ENCODE results near the gene CAMSAP2. TPM values are rescaled to one million over a fixed set of nuclear protein-coding genes. Genes with fewer than 3 reads are reported as not detected.

The CAMSAP2 gene
- total RNA-seq, 1 experiment from 2014 or later, result 40.3 TPM

DNA sequence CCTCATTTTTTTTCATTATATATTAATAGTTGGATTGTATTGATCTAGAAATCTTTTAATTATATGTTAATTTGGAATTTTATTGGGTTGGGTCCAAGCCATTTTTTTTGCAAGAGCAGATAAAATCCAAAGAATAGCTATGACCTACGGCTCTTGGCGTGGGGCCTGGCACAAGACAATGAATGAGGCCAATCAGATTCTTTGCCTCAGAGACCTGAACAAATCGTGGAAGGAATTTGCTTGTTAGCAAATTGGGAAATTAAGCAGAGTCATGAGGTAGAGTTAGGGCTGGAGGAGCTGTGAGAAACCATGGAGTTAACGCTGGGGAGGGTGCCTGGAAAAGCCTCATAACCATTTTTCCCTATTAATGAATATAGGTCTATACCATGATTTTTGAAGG lies 40.1 kb downstream of the CAMSAP2 start:
- peaks cover 5% of the 10 kb centered on the region; the same call in 1 of the 2 replicates for H3K9me3 ChIP-seq (ENCODE audit: insufficient read depth, low read depth)
- peaks cover 30% of the 10 kb centered on the region; the same call in 1 of the 2 replicates for H3K79me2 ChIP-seq (ENCODE audit: low read depth)
- no peak overlapping the region for H3K27ac ChIP-seq
- 0 out of 2 replicates have a peak, but pooled peaks cover 6% of the 10 kb centered on the region for H4K20me1 ChIP-seq (ENCODE audit: insufficient read depth)
- BruUV-seq (replicated peaks), result no TSS peak
- intact Hi-C loops (cut with micrococcal nuclease; ENCODE audit: unreplicated experiment), result loop anchor here (5.0 kb wide), 1 partner anchor 51 kb away; no protein-coding TSS in a partner anchor
- no peaks in the 10 kb centered on the region; the same call in 1 of the 2 replicates for H3K9me2 ChIP-seq (ENCODE audit: insufficient read depth)
- peaks cover 24% of the 10 kb centered on the region; the same call in 1 of the 2 replicates for H3K36me3 ChIP-seq (ENCODE audit: low read depth)
- no peak overlapping the region for H2AFZ ChIP-seq
- TF ChIP-seq, protein P1, sequence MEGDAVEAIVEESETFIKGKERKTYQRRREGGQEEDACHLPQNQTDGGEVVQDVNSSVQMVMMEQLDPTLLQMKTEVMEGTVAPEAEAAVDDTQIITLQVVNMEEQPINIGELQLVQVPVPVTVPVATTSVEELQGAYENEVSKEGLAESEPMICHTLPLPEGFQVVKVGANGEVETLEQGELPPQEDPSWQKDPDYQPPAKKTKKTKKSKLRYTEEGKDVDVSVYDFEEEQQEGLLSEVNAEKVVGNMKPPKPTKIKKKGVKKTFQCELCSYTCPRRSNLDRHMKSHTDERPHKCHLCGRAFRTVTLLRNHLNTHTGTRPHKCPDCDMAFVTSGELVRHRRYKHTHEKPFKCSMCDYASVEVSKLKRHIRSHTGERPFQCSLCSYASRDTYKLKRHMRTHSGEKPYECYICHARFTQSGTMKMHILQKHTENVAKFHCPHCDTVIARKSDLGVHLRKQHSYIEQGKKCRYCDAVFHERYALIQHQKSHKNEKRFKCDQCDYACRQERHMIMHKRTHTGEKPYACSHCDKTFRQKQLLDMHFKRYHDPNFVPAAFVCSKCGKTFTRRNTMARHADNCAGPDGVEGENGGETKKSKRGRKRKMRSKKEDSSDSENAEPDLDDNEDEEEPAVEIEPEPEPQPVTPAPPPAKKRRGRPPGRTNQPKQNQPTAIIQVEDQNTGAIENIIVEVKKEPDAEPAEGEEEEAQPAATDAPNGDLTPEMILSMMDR (conservative IDR thresholded peaks at IDR 0.05), result no peak
- no peak for TF ChIP-seq EZH2 (IDR thresholded peaks at IDR 0.05; ENCODE audit: low read depth)
- DNase-seq, result no peak
- H3K4me3 ChIP-seq, result no peak overlapping the region
- no peak overlapping the region for H3K4me2 ChIP-seq
- H3F3A ChIP-seq (ENCODE audit: insufficient read depth, low read depth), result peaks cover 4% of the 10 kb centered on the region; the same call in 1 of the 2 replicates
- CTCF ChIA-PET, result no interaction called here
- POLR2A ChIA-PET (ENCODE audit: unreplicated experiment), result no interaction called here
- H3K27me3 ChIP-seq (ENCODE audit: insufficient read depth, low read depth), result no peaks in the 10 kb centered on the region
- peaks cover 6% of the 10 kb centered on the region for H3K4me1 ChIP-seq (replicated peaks; ENCODE audit: insufficient read depth)

DNA sequence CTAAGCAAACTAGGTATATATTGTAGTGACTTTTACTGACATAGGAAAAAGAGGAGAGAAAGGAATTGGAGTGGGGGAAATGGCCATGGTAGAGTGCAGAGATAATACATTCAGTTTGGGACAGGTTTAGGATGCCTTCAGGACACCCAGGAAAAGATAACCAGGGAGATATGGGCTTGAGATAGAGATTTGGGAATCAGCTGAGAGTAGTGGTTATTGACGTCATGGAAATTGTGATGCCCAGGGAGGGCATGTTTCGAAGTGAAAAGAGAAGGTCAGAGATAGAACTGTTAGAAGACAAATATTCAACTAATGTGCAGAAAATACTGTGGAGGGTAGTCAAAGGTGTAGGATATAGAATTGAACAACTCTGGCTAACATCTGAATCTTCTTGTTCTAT lies 40.6 kb downstream of the CAMSAP2 start:
- Histone ChIP-seq H2AFZ (no peak overlapping the region), H3K4me3 (no peak overlapping the region), H3K9me3 (ENCODE audit: insufficient read depth, low read depth) (peaks cover 5% of the 10 kb centered on the region; the same call in 1 of the 2 replicates), H3K27me3 (ENCODE audit: insufficient read depth, low read depth) (no peaks in the 10 kb centered on the region), H3K4me1 (replicated peaks; ENCODE audit: insufficient read depth) (peaks cover 5% of the 10 kb centered on the region), H4K20me1 (ENCODE audit: insufficient read depth) (0 out of 2 replicates have a peak, but pooled peaks cover 6% of the 10 kb centered on the region), H3K27ac (no peak overlapping the region), H3F3A (ENCODE audit: insufficient read depth, low read depth) (peaks cover 4% of the 10 kb centered on the region; the same call in 1 of the 2 replicates), H3K36me3 (ENCODE audit: low read depth) (peaks cover 24% of the 10 kb centered on the region; the same call in 1 of the 2 replicates), H3K9me2 (ENCODE audit: insufficient read depth) (no peaks in the 10 kb centered on the region; the same call in 1 of the 2 replicates), H3K4me2 (no peak overlapping the region), H3K79me2 (ENCODE audit: low read depth) (peaks cover 35% of the 10 kb centered on the region; the same call in 1 of the 2 replicates)
- DNase-seq, result no peak
- intact Hi-C loops (cut with micrococcal nuclease; ENCODE audit: unreplicated experiment), result loop anchor here (5.0 kb wide), 1 partner anchor 52 kb away; no protein-coding TSS in a partner anchor
- no TSS peak for BruUV-seq (replicated peaks)
- POLR2A ChIA-PET (ENCODE audit: unreplicated experiment), result no interaction called here
- CTCF ChIA-PET, result no interaction called here
- no peak for TF ChIP-seq EZH2 (IDR thresholded peaks at IDR 0.05; ENCODE audit: low read depth)
- TF ChIP-seq, protein P1 (conservative IDR thresholded peaks at IDR 0.05), result no peak

DNA sequence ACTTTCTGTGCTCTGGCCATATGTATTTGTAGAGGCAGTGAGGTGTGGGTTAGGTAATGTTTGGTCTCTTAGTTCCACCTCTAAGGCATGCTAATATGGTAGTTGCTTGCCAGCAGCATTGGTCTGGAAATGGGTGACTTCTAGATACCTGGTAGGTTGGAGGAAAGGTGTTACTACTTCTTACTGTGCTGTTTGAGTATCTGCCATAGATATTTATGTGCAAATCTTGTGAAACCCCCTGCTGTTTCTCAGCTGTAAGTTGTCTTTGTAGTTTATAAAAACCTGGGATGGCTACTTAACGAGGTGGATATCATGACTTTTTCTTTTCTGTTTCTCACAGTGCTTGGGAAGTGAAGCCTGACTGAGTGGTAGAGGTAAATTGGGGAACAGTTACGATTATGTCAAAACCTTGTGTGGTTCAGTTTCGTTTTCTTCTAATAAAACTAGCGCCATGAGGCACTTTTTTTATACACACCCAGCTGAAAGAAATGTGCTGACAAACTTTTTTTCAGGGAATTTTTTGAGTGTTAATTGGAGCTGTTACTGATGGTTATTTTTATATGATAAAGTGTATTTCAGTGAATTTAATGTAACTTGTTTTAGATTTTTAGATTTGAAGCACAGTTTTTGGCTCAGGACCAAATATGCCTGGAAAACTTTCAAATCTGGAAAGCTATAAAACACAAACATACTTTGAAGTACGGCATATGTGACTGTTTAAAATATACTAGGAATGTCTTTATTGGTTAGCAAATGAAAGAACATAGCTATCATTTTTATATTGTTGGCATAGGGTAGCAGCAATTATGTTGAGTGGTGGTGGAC lies 42.1 kb downstream of the CAMSAP2 start:
- CTCF ChIA-PET, result no interaction called here

More for the DNA sequence above, 42.1 kb downstream of the CAMSAP2 start:
- H3K4me2 ChIP-seq, result no peak overlapping the region
- intact Hi-C loops (cut with micrococcal nuclease; ENCODE audit: unreplicated experiment), result no loop called here
- BruUV-seq (replicated peaks), result no TSS peak
- H4K20me1 ChIP-seq (ENCODE audit: insufficient read depth), result 0 out of 2 replicates have a peak, but pooled peaks cover 6% of the 10 kb centered on the region
- H3K27ac ChIP-seq, result no peak overlapping the region
- POLR2A ChIA-PET (ENCODE audit: unreplicated experiment), result interaction anchor here (0.5 to 0.9 kb wide), 2 partner anchors 92 to 111 kb away, joined by 5 to 6 read pairs; no protein-coding TSS in a partner anchor
- H3K9me3 ChIP-seq (ENCODE audit: insufficient read depth, low read depth), result peaks cover 5% of the 10 kb centered on the region; the same call in 1 of the 2 replicates
- H3K79me2 ChIP-seq (ENCODE audit: low read depth), result peaks cover 45% of the 10 kb centered on the region; the same call in 1 of the 2 replicates
- no peak for DNase-seq
- TF ChIP-seq EZH2 (IDR thresholded peaks at IDR 0.05; ENCODE audit: low read depth), result no peak
- TF ChIP-seq, protein P1 (conservative IDR thresholded peaks at IDR 0.05), result no peak
- no peak overlapping the region for H3K4me3 ChIP-seq
- H3K36me3 ChIP-seq (ENCODE audit: low read depth), result peaks cover 29% of the 10 kb centered on the region; the same call in 1 of the 2 replicates
- H2AFZ ChIP-seq, result no peak overlapping the region
- H3K9me2 ChIP-seq (ENCODE audit: insufficient read depth), result no peaks in the 10 kb centered on the region; the same call in 1 of the 2 replicates
- H3F3A ChIP-seq (ENCODE audit: insufficient read depth, low read depth), result peaks cover 7% of the 10 kb centered on the region
- no peaks in the 10 kb centered on the region for H3K27me3 ChIP-seq (ENCODE audit: insufficient read depth, low read depth)
- no peaks in the 10 kb centered on the region for H3K4me1 ChIP-seq (replicated peaks; ENCODE audit: insufficient read depth)
